GM18858 (cell line): ENCODE measurements around the gene C10orf143.

Experiments
- ATAC-seq: cut with Tn5 transposase; IDR thresholded peaks from one replicate; pipeline ENCODE4 v1.9.1; 2021; ENCODE audit not compliant: unreplicated experiment

Gene C10orf143

GRCh38 chr10:130054021-130054420 is 56.6 kb downstream of the C10orf143 start:
- no peak for ATAC-seq

DNA sequence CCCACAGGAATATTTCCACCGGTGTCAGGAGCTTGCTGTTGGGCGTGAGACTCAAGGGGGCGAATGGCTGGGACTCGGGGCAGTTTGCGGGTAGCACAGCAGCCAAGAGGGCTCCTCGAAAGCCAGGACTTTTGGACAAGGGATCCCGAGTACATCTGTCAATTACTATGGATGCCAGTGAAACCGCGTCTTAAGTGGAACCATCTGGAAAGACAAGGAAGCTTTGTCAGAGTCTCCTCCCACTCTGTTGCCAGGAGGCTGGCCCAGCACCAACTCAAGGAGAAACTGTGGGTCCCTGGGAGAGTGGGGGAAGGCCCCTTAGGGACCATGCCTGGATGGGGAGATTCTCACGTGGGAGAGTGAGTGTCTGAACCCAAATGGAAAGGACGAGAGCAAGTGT is 57.1 kb downstream of the C10orf143 start:
- no peak for ATAC-seq

DNA sequence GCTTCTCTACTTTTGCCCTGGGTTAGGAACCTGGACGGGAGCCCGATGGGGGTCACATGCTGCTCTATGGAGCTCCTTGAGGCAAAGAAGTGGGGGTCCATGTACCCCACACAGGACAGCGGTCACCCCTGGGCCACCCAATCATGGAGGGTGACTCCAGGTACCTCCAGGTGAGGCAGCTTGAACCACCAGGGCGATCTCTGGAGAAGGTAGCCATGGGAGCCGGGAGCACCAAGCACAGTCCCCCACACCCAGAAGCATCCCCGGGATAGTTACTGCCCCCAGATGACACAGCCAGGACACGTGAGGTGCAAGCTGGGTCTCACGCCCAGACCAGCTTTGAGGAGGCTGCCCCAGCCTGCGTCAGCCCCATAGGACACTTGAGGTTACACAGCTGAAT is 58.4 kb downstream of the C10orf143 start:
- ATAC-seq: no peak

DNA sequence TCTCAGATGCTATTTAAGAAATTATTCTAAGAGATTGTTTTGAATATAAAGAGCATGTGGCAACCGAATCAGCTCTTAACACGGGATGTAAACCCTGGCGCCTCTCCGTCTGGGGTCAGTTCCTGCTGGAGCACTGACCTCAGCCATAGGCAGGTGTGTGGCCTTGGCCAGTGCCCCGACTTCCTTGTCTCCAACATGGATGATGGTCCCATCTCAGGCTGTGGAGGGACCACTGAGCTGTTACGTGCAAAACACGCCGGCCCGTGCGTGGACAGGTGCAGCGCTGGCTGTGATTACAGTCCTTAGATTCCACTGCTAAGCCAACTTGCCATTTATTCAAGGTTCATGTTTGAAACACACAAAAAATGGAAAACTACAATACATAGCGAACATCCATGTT is 59.9 kb downstream of the C10orf143 start:
- no peak for ATAC-seq

- ATAC-seq: no peak
These were observed 60.6 kb downstream of the C10orf143 start for GRCh38 chr10:130049987-130050386.

DNA sequence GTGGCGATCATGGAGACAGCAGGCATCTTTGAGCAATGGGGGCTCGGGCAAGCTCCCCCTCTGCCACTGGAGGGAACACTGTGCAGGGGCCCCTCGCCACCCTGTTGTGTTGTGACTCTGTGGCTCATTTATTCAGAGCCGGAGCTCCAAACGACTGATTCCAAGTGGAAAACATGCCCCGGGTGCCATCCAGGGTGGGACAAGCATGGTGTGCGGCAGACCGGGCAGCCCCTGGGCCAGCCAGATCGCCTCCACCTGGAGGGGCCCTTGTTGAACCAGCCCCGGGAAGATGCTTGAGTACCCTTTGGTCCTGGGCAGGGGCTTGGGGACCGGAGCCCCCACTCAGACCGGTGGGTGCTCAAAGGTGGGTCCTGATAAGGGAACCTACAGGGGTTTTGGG is 61.4 kb downstream of the C10orf143 start:
- ATAC-seq: no peak

GRCh38 chr10:130048081-130048480 is 62.5 kb downstream of the C10orf143 start:
- ATAC-seq: no peak

DNA sequence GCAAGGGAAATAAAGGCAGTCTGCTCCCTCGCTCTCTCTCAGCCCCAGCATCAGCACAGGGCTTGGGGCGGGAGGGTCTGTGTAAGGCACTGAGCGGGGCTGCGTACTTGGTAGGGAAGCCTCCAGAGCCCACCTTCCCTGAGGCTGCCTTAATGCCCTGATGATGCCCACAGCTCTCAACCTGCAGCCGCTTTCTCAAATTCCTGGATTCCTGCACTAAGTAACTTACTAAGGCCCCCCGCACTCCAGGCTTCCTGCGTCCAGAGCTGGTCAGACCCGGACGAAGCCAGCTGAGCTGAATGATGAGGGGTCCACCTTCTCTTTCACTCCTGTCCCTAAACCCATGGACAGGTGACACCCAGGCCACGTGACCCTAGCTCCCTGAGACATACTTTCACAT is 63.3 kb downstream of the C10orf143 start:
- no peak for ATAC-seq

GRCh38 chr10:130046591-130046990 is 64.0 kb downstream of the C10orf143 start:
- ATAC-seq: no peak

GRCh38 chr10:130045801-130046321 is 64.8 kb downstream of the C10orf143 start:
- no peak for ATAC-seq

GRCh38 chr10:130045091-130045652 is 65.5 kb downstream of the C10orf143 start:
- ATAC-seq: no peak

- no peak for ATAC-seq
These were observed 66.3 kb downstream of the C10orf143 start for GRCh38 chr10:130044067-130045061.

GRCh38 chr10:130043491-130043890 is 67.1 kb downstream of the C10orf143 start:
- no peak for ATAC-seq

DNA sequence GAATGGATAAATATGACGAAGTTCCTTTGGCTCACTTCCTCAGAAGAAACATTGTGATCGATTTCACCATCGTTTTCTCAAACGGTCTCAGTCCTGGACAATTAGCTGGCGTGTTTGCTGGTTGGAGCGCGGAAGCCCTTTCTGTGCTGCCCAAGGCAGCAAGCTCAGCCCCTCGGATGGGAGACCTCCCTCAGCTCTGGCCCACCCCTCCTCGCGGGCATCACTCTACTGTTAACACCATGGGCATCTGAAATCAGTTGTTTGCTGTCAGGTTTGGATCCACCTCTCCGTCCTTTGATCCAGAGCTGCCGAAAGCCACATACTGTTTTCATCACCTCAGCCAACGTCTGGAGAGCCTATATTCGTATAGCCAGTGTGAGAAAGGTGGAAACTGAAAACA is 68.2 kb downstream of the C10orf143 start:
- no peak for ATAC-seq

GRCh38 chr10:130041451-130042371 is 68.9 kb downstream of the C10orf143 start:
- no peak for ATAC-seq

GRCh38 chr10:130040817-130041330 is 69.8 kb downstream of the C10orf143 start:
- ATAC-seq: no peak

- no peak for ATAC-seq
These were observed 70.3 kb downstream of the C10orf143 start for GRCh38 chr10:130040351-130040750.

DNA sequence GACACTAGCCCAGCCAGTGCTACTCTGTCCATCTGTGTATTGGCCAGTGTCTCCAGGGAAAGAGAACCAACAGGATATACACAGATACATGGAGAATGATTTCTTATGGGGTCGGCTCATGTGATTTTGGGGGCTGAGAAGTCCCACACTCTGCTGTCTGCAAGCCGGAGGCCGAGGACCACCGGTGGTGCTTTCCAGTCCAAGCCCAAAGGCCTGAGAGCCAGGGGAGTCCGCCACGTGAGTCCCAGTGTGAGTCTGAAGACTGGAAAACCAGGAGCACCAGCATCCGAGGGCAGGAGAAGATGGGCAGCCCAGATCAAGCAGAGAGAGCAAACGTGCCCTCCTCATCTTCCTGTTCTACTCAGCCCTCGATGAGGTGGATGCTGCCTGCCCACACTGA is 71.5 kb downstream of the C10orf143 start:
- ATAC-seq: no peak

DNA sequence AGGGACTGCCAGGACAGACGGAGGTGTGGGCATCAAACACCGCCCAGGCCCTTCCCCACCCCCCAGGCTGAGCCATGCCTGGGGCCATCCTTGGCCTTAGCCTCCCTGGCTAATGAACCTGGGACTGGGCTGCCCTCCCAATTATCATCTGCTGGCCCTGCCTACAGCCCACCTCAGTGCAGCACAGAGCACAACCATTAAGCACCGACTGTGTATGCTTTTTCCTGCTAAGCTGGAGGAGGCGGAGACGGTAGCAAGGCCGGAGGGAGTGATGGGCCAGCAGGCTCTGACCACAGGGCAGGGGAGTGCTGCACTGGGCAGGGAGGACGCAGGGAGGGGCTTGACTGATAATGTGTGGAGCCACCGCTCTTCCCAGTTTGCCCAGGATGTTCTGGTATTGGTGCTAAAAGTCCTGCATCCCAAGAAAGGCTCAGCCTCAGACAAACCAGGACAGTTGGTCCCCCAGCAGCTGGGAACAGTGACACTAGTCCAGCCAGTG is 72.0 kb downstream of the C10orf143 start:
- ATAC-seq: no peak

GRCh38 chr10:130038019-130038555 is 72.5 kb downstream of the C10orf143 start:
- no peak for ATAC-seq
